GM12892 (cell line): Measurements from ENCODE around the gene PSPC1.
"Not testable (repeated sequence)": the region's sequence is repeated elsewhere in the genome, so short reads cannot be mapped to it uniquely, and the experiment has no call there.

Experiments used
- POLR2A ChIP-seq: IDR thresholded peaks from 2 replicates; pipeline ENCODE4 v1.6.1; 2011; ENCODE audit warnings: low read depth, low read length, control low read depth
- POLR2AphosphoS5 ChIP-seq: IDR thresholded peaks from 2 replicates; pipeline ENCODE4 v1.6.1; 2011; ENCODE audit warnings: low read depth, low read length, control low read depth
- TAF1 ChIP-seq: IDR thresholded peaks from 2 replicates; pipeline ENCODE4 v1.6.1; 2011; ENCODE audit warnings: low read depth, mild to moderate bottlenecking, control low read depth, low read length, borderline replicate concordance

DNA sequence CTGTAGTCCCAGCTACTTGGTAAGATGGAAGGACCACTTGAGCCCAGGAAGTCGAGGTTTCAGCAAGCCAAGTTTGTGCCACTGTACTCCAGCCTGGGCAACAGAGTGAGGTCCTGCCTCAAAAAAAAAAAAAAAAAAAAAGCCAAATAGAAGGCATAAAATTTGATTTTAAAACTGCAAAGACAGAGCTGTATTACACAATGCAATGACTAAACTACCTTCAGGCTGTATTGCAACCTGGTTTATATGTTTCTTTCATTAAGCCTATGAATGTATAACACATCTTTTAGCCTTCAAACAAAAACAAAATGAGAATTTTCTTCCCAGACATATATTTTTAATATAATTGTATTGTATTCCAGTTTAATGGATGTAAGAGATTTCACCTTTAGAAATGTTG lies 73.7 kb downstream of the PSPC1 start:
- TF ChIP-seq POLR2AphosphoS5, POLR2A, TAF1: not testable (repeated sequence)
